H1 (cell line): ENCODE results near the gene NFAM1. TPM values are rescaled to one million over a fixed set of nuclear protein-coding genes. Genes with fewer than 3 reads are reported as not detected.

Experiments used
- CTCF ChIA-PET: fragments of 300-600 bp; sonication (Branson Sonifier 250); formaldehyde crosslinking; loops from one replicate; lab custom pipeline; 2021; ENCODE audit not compliant: partially characterized antibody; lab: Charles Lee
- POLR2A ChIA-PET: fragments of 300-600 bp; sonication (Branson Sonifier 250); formaldehyde crosslinking; loops from one replicate; lab custom pipeline; 2021; ENCODE audit warnings: inconsistent platforms; ENCODE audit not compliant: partially characterized antibody; lab: Charles Lee
- DNase-seq, 2 experiments: peaks; one replicate each; pipeline versions ENCODE4 v3.0.0 to v3.0.0-alpha.2; 2010 to 2022; ENCODE audit warnings: low spot score in 2 of 2, low read depth in 1 of 2, mixed read lengths in 1 of 2
- FAIRE-seq: peaks from 2 replicates; lab custom pipeline; 2011; peaks lifted over from hg19 to GRCh38; lab: Jason Lieb, UNC
- H2AFZ ChIP-seq: 2 replicates; pipeline ENCODE4 v1.8.1; 2012; ENCODE audit warnings: low read length, inconsistent platforms
- H2AK5ac ChIP-seq: 2 replicates; pipeline ENCODE4 v1.6.1; 2013; ENCODE audit warnings: low read depth, low read length
- H2BK120ac ChIP-seq: replicated peaks from 2 replicates; pipeline ENCODE3; 2013; ENCODE audit warnings: low read depth, low read length, inconsistent platforms
- H2BK12ac ChIP-seq: 2 replicates; pipeline ENCODE4 v1.6.1; 2013; ENCODE audit warnings: low read depth, low read length
- H2BK15ac ChIP-seq: 2 replicates; pipeline ENCODE4 v1.6.1; 2013; ENCODE audit warnings: low read length
- H2BK20ac ChIP-seq: 2 replicates; pipeline ENCODE4 v1.6.1; 2013; ENCODE audit warnings: low read length
- H2BK5ac ChIP-seq: 2 replicates; pipeline ENCODE4 v1.6.1; 2013; ENCODE audit warnings: low read depth, low read length
- H3K14ac ChIP-seq: 2 replicates; pipeline ENCODE4 v1.6.1; 2013; ENCODE audit warnings: inconsistent platforms; ENCODE audit not compliant: insufficient read length
- H3K18ac ChIP-seq: 2 replicates; pipeline ENCODE4 v1.6.1; 2013; ENCODE audit warnings: low read length; ENCODE audit errors: extremely low read depth
- H3K23ac ChIP-seq: 2 replicates; pipeline ENCODE4 v1.6.1; 2013; ENCODE audit warnings: inconsistent platforms; ENCODE audit not compliant: insufficient read length
- H3K23me2 ChIP-seq: 2 replicates; pipeline ENCODE4 v1.6.1; 2013; ENCODE audit warnings: low read depth, low read length
- H3K27ac ChIP-seq: 2 replicates; pipeline ENCODE4 v1.6.1; 2011; ENCODE audit warnings: low read depth, low read length, inconsistent platforms
- H3K27me3 ChIP-seq, 4 experiments: replicated peaks in 1 of 4; 1 replicate in 1 of 4; 2 replicates in 3 of 4; pipeline versions ENCODE4 v1.6.1 to v1.8.1; 2011 to 2013; ENCODE audit warnings: low read length in 3 of 4, mild to moderate bottlenecking in 3 of 4, inconsistent platforms in 2 of 4, mixed read lengths in 2 of 4, moderate library complexity in 1 of 4; ENCODE audit not compliant: control insufficient read depth in 3 of 4, insufficient read depth in 3 of 4; ENCODE audit errors: extremely low read depth in 1 of 4
- H3K36me3 ChIP-seq, 4 experiments: 2 replicates each; pipeline versions ENCODE4 v1.6.1 to v1.8.1; 2011 to 2013; ENCODE audit warnings: mild to moderate bottlenecking in 4 of 4, low read length in 3 of 4, moderate library complexity in 2 of 4, control low read depth in 1 of 4, inconsistent platforms in 1 of 4; ENCODE audit not compliant: insufficient read depth in 4 of 4, control insufficient read depth in 2 of 4
- H3K4ac ChIP-seq: replicated peaks from 2 replicates; pipeline ENCODE3; 2013; ENCODE audit warnings: low read length, low read depth, mixed read lengths, inconsistent platforms; ENCODE audit not compliant: insufficient read length
- H3K4me1 ChIP-seq, 4 experiments: replicated peaks in 1 of 4; 1 replicate in 1 of 4; 2 replicates in 3 of 4; pipeline versions ENCODE4 v1.6.1 to v1.8.1; 2011 to 2013; ENCODE audit warnings: low read length in 3 of 4, inconsistent platforms in 2 of 4, mixed read lengths in 1 of 4; ENCODE audit not compliant: insufficient read depth in 4 of 4, control insufficient read depth in 3 of 4
- H3K4me2 ChIP-seq, 2 experiments: 2 replicates each; pipeline versions ENCODE4 v1.6.1 to v1.8.1; 2011 to 2013; ENCODE audit warnings: low read depth in 2 of 2, low read length in 2 of 2, control low read depth in 1 of 2, inconsistent platforms in 1 of 2, mild to moderate bottlenecking in 1 of 2; ENCODE audit not compliant: insufficient read depth in 1 of 2
- H3K4me3 ChIP-seq, 4 experiments: fragments of 200-600, 300-600 bp in 1 of 4; sonication (generic), shearing (Covaris generic), sonication (Bioruptor Twin) in 1 of 4; 2 replicates each; pipeline versions ENCODE4 v1.5.1 to v1.8.1; 2011 to 2016; ENCODE audit warnings: low read length in 4 of 4, low read depth in 3 of 4, control low read depth in 2 of 4, inconsistent platforms in 2 of 4, mild to moderate bottlenecking in 2 of 4, mixed read lengths in 1 of 4, moderate library complexity in 1 of 4; ENCODE audit not compliant: insufficient read depth in 2 of 4; ENCODE audit errors: extremely low read depth in 1 of 4
- H3K56ac ChIP-seq: replicated peaks from 2 replicates; pipeline ENCODE3; 2013; ENCODE audit warnings: low read depth, mild to moderate bottlenecking, mixed read lengths, low read length, inconsistent platforms; ENCODE audit not compliant: insufficient read length
- H3K79me1 ChIP-seq: 2 replicates; pipeline ENCODE4 v1.6.1; 2013; ENCODE audit warnings: low read depth, low read length, control low read depth
- H3K79me2 ChIP-seq, 2 experiments: 2 replicates each; pipeline versions ENCODE4 v1.6.1 to v1.8.1; 2012 to 2013; ENCODE audit warnings: low read length in 2 of 2, mild to moderate bottlenecking in 2 of 2, inconsistent platforms in 1 of 2; ENCODE audit not compliant: insufficient read depth in 2 of 2, control insufficient read depth in 1 of 2
- H3K9ac ChIP-seq, 4 experiments: replicated peaks in 1 of 4; 1 replicate in 1 of 4; 2 replicates in 3 of 4; pipeline versions ENCODE4 v1.6.1 to v1.8.1; 2011 to 2013; ENCODE audit warnings: low read depth in 3 of 4, low read length in 3 of 4, control low read depth in 2 of 4, mild to moderate bottlenecking in 2 of 4, moderate library complexity in 2 of 4, inconsistent platforms in 1 of 4; ENCODE audit errors: extremely low read depth in 1 of 4
- H3K9me3 ChIP-seq, 2 experiments: 2 replicates each; pipeline versions ENCODE4 v1.6.1 to v1.8.1; 2012 to 2013; ENCODE audit warnings: mild to moderate bottlenecking in 2 of 2, moderate library complexity in 2 of 2, control low read depth in 1 of 2, inconsistent platforms in 1 of 2, low read depth in 1 of 2, low read length in 1 of 2, mixed read lengths in 1 of 2; ENCODE audit not compliant: insufficient read depth in 2 of 2
- H4K20me1 ChIP-seq, 2 experiments: replicated peaks in 1 of 2; 2 replicates each; pipeline versions ENCODE3 to v1.8.1; 2011 to 2013; ENCODE audit warnings: inconsistent platforms in 2 of 2, low read length in 2 of 2, mild to moderate bottlenecking in 1 of 2; ENCODE audit not compliant: insufficient read depth in 2 of 2, control insufficient read depth in 1 of 2
- H4K5ac ChIP-seq: 2 replicates; pipeline ENCODE4 v1.6.1; 2013; ENCODE audit warnings: low read length, low read depth, mixed read lengths, inconsistent platforms; ENCODE audit not compliant: insufficient read length
- H4K8ac ChIP-seq: 2 replicates; pipeline ENCODE4 v1.8.0; 2013; ENCODE audit warnings: mild to moderate bottlenecking, moderate library complexity, low read length, inconsistent platforms; ENCODE audit not compliant: insufficient read depth; ENCODE audit errors: extremely low read depth
- H4K91ac ChIP-seq: replicated peaks from 2 replicates; pipeline ENCODE3; 2013; ENCODE audit warnings: low read length, mixed read lengths, inconsistent platforms; ENCODE audit not compliant: insufficient read length
- ASH2L ChIP-seq: fragments of 200-600, 300-600 bp; sonication (generic); IDR thresholded peaks from one replicate; pipeline ENCODE4 v1.7.1; 2017; ENCODE audit warnings: low read length
- KDM4A ChIP-seq: IDR thresholded peaks from one replicate; pipeline ENCODE4 v1.7.1; 2012; ENCODE audit warnings: low read depth, mild to moderate bottlenecking, moderate library complexity, low read length, inconsistent platforms; ENCODE audit not compliant: severe bottlenecking
- SIN3A ChIP-seq, 2 experiments: IDR thresholded peaks in 1 of 2; conservative IDR thresholded peaks in 1 of 2; 2 replicates each; pipeline ENCODE4 v1.6.1; 2011 to 2012; ENCODE audit warnings: low read length in 2 of 2, improper control_type of control experiment in 1 of 2, low read depth in 1 of 2, mild to moderate bottlenecking in 1 of 2
- TEAD4 ChIP-seq: IDR thresholded peaks from 2 replicates; pipeline ENCODE4 v1.6.1; 2012; ENCODE audit warnings: low read depth, low read length, inconsistent platforms, mixed read lengths
- ZNF274 ChIP-seq: IDR thresholded peaks from 2 replicates; pipeline ENCODE4 v1.7.0; 2012; ENCODE audit warnings: low read length, borderline replicate concordance; ENCODE audit errors: extremely low read depth
- WGBS, 2 experiments: shearing (Covaris generic) in 1 of 2; methylation state at CpG; one replicate each; pipeline versions ENCODE4 v1.1.6 to v1.1.7; 2013 to 2015; ENCODE audit warnings: low lambda C conversion rate in 2 of 2, mixed read lengths in 2 of 2, inconsistent platforms in 1 of 2, low coverage in 1 of 2, missing lambda C conversion rate in 1 of 2; ENCODE audit not compliant: insufficient replicate concordance in 2 of 2, insufficient coverage in 1 of 2, insufficient read length in 1 of 2; ENCODE audit errors: extremely low coverage in 1 of 2, missing lambda C conversion rate in 1 of 2; 5-methylcytosine and 5-hydroxymethylcytosine counted together
- polyA plus RNA-seq, 7 experiments: library from polyadenylated mRNA; depleted of rRNA in 3 of 7; stranded (reverse) in 5 of 7; unstranded in 2 of 7; fragments of >200 nt in 5 of 7; fragments of 200-250 nt in 2 of 7; gene quantifications; 1 replicate in 5 of 7; 2 replicates in 1 of 7; 4 replicates in 1 of 7; pipeline versions ENCODE4 v1.2.1 to v1.2.3, GENCODE V29; 2011 to 2013; ENCODE audit warnings: missing spikeins in 2 of 7, mixed read lengths in 2 of 7
- total RNA-seq: library from RNA; stranded (reverse); fragmentation: NEBNext Ultra II Directional; extraction: Animal tissue kit (Norgen Biotek cat#: 25700); gene quantifications from 2 replicates; pipeline ENCODE4 v1.2.1, GENCODE V29; 2021
- TF ChIP-seq, protein P1 (sequence below): IDR thresholded peaks from 2 replicates; pipeline ENCODE4 v1.6.1; 2011; ENCODE audit warnings: low read length, improper control_type of control experiment

The NFAM1 gene
- total and polyA plus RNA-seq, 2 of the 8 experiments (the other 6 are each of a cell fraction or from before 2014, with no cell fraction given) = 0.62 to 0.73 TPM

DNA sequence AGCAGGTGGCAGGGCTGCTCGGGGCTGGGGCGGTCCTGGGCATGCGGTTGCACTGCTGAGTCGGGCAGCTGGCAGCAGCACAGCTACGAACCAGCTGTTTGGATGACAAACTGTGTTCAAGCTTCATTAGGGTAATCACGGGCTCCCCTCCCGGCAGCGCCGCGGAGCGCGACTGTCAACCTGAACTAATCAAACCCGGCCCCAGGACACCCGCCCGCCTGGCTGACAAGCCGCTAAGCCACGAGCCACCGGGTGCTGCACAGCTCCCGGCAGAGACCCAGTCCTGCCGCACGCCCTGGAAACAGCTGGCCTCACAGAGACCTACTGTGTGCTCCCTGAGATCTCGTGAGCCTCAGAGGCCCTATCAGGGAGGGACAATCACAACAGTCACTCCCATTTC lies 101.2 kb downstream of the NFAM1 start:
- no peak overlapping the region for H2BK120ac ChIP-seq
- H3K23me2 ChIP-seq = peaks cover 2% of the 10 kb centered on the region; the same call in 1 of the 2 replicates
- H4K5ac ChIP-seq = no peak overlapping the region
- WGBS, 2 experiments = 96% methylated on average over 21 of the region's 22 CpGs; no CpG with 5 or more reads in 1 of the 2 experiments
- H2BK12ac ChIP-seq = no peak overlapping the region
- H3K56ac ChIP-seq = no peak overlapping the region
- no peak overlapping the region for H3K18ac ChIP-seq
- TF ChIP-seq ASH2L (no peak), SIN3A (conservative IDR thresholded peaks at IDR 0.05 in 1 of 2, IDR thresholded peaks at IDR 0.05 in 1 of 2; ENCODE audit: low read depth in 1 of 2, low read length in 2 of 2) (no peak), TEAD4 (no peak), ZNF274 (no peak), KDM4A (no peak)
- TF ChIP-seq, protein P1, sequence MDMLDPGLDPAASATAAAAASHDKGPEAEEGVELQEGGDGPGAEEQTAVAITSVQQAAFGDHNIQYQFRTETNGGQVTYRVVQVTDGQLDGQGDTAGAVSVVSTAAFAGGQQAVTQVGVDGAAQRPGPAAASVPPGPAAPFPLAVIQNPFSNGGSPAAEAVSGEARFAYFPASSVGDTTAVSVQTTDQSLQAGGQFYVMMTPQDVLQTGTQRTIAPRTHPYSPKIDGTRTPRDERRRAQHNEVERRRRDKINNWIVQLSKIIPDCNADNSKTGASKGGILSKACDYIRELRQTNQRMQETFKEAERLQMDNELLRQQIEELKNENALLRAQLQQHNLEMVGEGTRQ = no peak
- no peaks in the 10 kb centered on the region for H3K9me3 ChIP-seq
- no peak for DNase-seq
- no peak overlapping the region for H4K91ac ChIP-seq
- H2BK5ac ChIP-seq = no peak overlapping the region
- H3K4ac ChIP-seq = no peak overlapping the region
- H3K14ac ChIP-seq = no peak overlapping the region
- H2BK20ac ChIP-seq = no peak overlapping the region
- no peak overlapping the region for H3K9ac ChIP-seq
- no peaks in the 10 kb centered on the region; a peak in 1 of 7 replicates for H3K27me3 ChIP-seq
- ChIA-PET CTCF (interaction anchor here (1.5 to 2.0 kb wide), 2 partner anchors 17 to 29 kb away, joined by 4 to 7 read pairs; no protein-coding TSS in a partner anchor), POLR2A (interaction anchor here (1.3 kb wide), 1 partner anchor 9 kb away, joined by 3 read pairs; no protein-coding TSS in a partner anchor)
- no peak overlapping the region for H2AK5ac ChIP-seq
- peaks cover 0 to 3% of the 10 kb centered on the region in 2 experiments; a peak in 1 of 4 replicates for H3K79me2 ChIP-seq
- no peak overlapping the region for H2AFZ ChIP-seq
- H4K8ac ChIP-seq = no peak overlapping the region
- no peak overlapping the region for H3K27ac ChIP-seq
- no peak overlapping the region for H2BK15ac ChIP-seq
- no peak for FAIRE-seq
- no peak overlapping the region for H3K4me2 ChIP-seq
- H3K4me3 ChIP-seq = no peak overlapping the region
- peaks cover 0 to 9% (median 1%) of the 10 kb centered on the region in 4 experiments; a peak in 5 of 7 replicates for H3K4me1 ChIP-seq
- no peaks in the 10 kb centered on the region for H3K36me3 ChIP-seq
- no peak overlapping the region for H3K23ac ChIP-seq
- H4K20me1 ChIP-seq = peaks cover 9 to 24% of the 10 kb centered on the region in 2 experiments
- peaks cover 17% of the 10 kb centered on the region for H3K79me1 ChIP-seq
